Progenitor cell of endocrine pancreas (in vitro differentiated cells): Measurements from ENCODE around the gene PPFIA3. TPM values are rescaled to one million over a fixed set of nuclear protein-coding genes. Genes with fewer than 3 reads are reported as not detected.
A peak's percentile ranks its signal among the peaks of the same experiment; 100 is the strongest.
"Not testable (repeated sequence)": the region's sequence is repeated elsewhere in the genome, so short reads cannot be mapped to it uniquely, and the experiment has no call there.

Experiments
- DNase-seq: peaks from one replicate; pipeline ENCODE4 v3.0.0; 2021; ENCODE audit warnings: low spot score; ENCODE audit not compliant: unreplicated experiment
- H3K27ac Mint-ChIP-seq: 2 replicates; pipeline ENCODE4 v1.8.0; 2021; ENCODE audit warnings: mild to moderate bottlenecking, moderate library complexity, mixed read lengths
- H3K27me3 Mint-ChIP-seq: 2 replicates; pipeline ENCODE4 v1.8.0; 2021; ENCODE audit warnings: mixed read lengths
- H3K36me3 Mint-ChIP-seq: 2 replicates; pipeline ENCODE4 v1.8.0; 2022; ENCODE audit warnings: mixed read lengths; ENCODE audit not compliant: insufficient read depth
- H3K4me1 Mint-ChIP-seq: 2 replicates; pipeline ENCODE4 v1.8.0; 2021; ENCODE audit warnings: low read depth, mixed read lengths
- H3K4me3 Mint-ChIP-seq: 2 replicates; pipeline ENCODE4 v1.8.0; 2021; ENCODE audit warnings: low read depth, mild to moderate bottlenecking, moderate library complexity, mixed read lengths
- H3K9me3 Mint-ChIP-seq: 2 replicates; pipeline ENCODE4 v1.8.0; 2021; ENCODE audit warnings: low read depth, mixed read lengths
- total RNA-seq: library from RNA; stranded (reverse); gene quantifications from 2 replicates; pipeline ENCODE4 v1.2.1, GENCODE V29; 2021
- TF ChIP-seq, protein P1 (sequence below): fragments of 200-600 bp; sonication (generic); IDR thresholded peaks from one replicate; pipeline ENCODE4 v1.5.0; 2021; ENCODE audit warnings: antibody characterized with exemption, mild to moderate bottlenecking; ENCODE audit not compliant: unreplicated experiment

Gene PPFIA3
- total RNA-seq, 1 donor from 2014 or later, result 6.7 TPM

DNA sequence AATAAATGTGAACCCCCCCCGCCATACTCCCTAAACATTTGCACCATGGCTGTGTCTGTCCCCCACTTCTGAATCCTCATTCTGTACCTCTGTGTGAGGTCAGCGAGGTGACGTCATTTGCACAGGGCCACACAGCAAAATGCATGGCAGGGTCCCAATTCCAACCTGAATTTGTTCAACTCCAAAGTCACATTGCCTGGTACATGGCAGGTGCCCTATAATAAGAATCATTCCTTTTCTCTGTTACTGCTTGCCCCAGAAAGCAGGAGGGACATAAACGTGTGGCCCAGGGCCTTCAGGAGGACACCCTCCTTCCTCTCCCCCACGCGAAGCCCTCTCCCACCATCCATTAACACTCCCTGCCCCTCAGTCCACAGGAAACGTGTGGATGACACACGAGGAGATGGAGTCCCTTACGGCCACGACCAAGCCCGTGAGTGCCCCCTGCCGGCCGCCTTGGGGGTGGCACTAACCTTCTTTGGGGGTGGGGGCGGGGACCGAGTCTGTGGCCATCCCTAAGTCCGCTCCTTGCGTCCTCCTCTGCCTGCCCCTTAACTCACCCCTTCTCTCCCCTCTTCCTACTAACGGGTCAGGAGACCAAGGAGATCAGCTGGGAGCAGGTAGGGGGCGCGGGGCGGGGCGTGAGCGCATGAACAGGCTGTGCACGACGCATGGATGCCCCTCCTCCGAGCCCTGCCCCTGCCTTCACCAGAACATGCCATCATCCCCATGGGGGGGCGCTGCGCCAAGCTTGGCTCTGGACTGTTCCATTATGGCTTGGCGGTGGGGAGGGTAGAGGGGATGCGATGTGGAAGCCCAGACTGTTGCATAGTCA, 26.4 kb downstream of the PPFIA3 start:
- DNase-seq, result peak; percentile 73
- Mint-ChIP-seq H3K27me3 (peaks cover 33% of the 10 kb centered on the region), H3K9me3 (no peaks in the 10 kb centered on the region), H3K4me3 (peak overlapping the region; percentile 45), H3K4me1 (peaks cover 14% of the 10 kb centered on the region), H3K27ac (no peak overlapping the region), H3K36me3 (no peaks in the 10 kb centered on the region)
- TF ChIP-seq, protein P1, sequence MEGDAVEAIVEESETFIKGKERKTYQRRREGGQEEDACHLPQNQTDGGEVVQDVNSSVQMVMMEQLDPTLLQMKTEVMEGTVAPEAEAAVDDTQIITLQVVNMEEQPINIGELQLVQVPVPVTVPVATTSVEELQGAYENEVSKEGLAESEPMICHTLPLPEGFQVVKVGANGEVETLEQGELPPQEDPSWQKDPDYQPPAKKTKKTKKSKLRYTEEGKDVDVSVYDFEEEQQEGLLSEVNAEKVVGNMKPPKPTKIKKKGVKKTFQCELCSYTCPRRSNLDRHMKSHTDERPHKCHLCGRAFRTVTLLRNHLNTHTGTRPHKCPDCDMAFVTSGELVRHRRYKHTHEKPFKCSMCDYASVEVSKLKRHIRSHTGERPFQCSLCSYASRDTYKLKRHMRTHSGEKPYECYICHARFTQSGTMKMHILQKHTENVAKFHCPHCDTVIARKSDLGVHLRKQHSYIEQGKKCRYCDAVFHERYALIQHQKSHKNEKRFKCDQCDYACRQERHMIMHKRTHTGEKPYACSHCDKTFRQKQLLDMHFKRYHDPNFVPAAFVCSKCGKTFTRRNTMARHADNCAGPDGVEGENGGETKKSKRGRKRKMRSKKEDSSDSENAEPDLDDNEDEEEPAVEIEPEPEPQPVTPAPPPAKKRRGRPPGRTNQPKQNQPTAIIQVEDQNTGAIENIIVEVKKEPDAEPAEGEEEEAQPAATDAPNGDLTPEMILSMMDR, result peak; percentile 85

DNA sequence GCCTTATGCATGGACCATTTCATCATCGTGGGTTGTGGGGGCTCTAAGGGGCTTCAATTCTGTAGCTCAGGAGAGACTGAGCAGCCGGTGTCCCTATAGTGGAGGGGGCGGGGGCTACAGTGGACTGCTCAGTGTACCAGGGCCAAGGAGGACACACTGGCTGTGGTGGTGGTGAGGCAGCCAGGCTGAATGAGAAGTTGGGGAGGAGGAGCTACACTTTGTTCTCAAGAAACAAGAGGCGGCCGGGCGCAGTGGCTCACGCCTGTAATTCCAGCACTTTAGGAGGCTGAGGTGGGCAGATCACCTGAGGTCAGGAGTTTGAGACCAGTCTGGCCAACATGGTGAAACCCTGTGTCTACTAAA, 27.0 kb downstream of the PPFIA3 start:
- not testable (repeated sequence) for DNase-seq, H3K9me3 Mint-ChIP-seq, H3K36me3 Mint-ChIP-seq, H3K27ac Mint-ChIP-seq
- Mint-ChIP-seq H3K4me3 (peak overlapping the region; percentile 45), H3K4me1 (peaks cover 14% of the 10 kb centered on the region), H3K27me3 (peaks cover 31% of the 10 kb centered on the region)

DNA sequence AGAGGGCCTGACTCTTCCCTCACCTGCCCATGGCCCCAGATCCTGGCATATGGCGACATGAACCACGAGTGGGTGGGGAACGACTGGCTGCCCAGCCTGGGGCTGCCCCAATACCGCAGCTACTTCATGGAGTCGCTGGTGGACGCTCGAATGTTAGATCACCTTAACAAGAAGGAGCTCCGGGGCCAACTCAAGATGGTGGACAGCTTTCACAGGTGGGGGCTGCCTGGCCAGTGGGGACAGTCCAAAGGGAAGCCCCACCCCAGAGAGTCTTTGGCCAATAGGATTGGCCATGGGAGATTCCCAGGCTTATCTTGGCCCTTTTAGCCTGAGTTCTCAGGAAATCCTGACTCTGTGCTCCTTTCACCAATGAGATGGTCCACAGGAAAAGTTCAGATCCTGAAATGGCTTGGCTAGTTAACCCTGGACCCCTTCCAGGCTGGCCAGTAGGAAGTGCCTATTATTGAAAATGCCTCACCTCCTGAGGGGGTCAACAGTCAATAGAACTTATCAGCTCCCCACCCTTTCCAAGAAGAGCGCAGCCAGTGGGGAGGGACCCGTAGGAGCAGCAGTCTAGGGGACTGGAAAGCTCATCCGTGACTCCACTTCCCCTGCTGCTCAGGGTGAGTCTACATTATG, 28.8 kb downstream of the PPFIA3 start:
- Mint-ChIP-seq H3K9me3 (no peaks in the 10 kb centered on the region), H3K27ac (peak overlapping the region; percentile 96), H3K4me3 (peak overlapping the region; percentile 85), H3K4me1 (peaks cover 7% of the 10 kb centered on the region), H3K27me3 (peaks cover 28% of the 10 kb centered on the region), H3K36me3 (no peaks in the 10 kb centered on the region)
- no peak for DNase-seq
- TF ChIP-seq, protein P1, result no peak

DNA sequence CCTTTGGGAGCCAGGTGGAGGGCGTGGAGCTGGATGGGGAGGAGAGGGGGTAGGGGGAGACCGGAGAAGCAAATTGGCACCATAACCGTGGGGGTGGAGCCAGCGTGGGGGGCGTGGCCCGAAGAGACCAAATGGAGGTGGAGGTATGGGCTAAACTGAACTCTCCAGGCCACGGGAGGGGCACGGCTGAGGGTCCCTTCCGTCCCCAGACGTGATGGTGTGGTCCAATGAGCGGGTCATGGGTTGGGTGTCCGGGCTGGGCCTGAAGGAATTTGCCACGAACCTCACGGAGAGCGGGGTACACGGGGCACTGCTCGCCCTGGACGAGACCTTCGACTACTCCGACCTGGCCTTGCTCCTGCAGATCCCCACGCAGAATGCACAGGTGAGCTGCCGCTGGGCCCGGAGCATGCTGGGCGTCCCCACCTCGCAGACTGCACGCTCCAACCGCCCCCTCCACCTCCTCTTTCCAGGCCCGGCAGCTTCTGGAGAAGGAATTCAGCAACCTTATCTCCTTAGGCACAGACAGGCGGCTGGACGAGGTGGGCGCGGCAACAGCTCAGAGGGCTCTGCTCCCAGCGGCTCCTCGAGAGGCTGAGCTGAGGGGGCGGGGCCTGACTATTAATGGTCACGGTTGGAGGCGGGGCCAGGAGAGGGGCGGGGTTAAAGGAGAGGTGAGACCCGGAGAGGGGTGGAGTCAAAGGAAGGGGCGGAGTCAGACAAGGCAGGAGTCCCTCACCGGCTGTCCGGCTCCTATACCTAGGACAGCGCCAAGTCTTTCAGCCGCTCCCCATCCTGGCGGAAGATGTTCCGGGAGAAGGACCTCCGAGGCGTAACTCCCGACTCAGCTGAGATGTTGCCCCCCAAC, 29.7 kb downstream of the PPFIA3 start:
- Mint-ChIP-seq H3K4me1 (peaks cover 7% of the 10 kb centered on the region), H3K4me3 (peak overlapping the region; percentile 85), H3K27ac (peak overlapping the region; percentile 96), H3K36me3 (no peaks in the 10 kb centered on the region), H3K9me3 (no peaks in the 10 kb centered on the region), H3K27me3 (peaks cover 34% of the 10 kb centered on the region)
- TF ChIP-seq, protein P1, result no peak
- DNase-seq, result peak; percentile 100

DNA sequence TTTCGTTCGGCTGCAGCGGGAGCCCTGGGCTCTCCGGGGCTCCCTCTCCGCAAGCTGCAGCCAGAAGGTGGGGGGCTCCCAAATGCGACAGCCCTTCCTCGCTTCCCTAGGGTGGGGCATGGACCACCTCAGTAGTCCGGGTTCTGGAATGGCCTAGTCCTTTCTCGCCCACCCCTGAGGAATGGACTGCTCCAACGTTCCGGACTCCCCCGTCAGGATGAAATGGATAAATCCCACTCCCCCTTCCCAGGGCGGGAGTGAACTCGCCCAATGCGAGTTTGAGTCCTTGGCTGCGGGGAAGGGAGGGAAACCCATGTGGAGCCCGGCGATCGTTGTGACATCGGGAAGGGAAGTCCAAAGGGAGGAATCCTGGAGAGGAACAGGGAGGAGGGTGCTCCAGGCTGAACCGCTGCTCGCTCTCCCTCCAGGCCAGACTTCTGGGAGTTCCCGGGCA, 30.3 kb downstream of the PPFIA3 start:
- H3K27ac Mint-ChIP-seq, result peak overlapping the region; percentile 96
- peaks cover 41% of the 10 kb centered on the region for H3K27me3 Mint-ChIP-seq
- H3K9me3 Mint-ChIP-seq, result peaks cover 6% of the 10 kb centered on the region
- H3K36me3 Mint-ChIP-seq, result no peaks in the 10 kb centered on the region
- TF ChIP-seq, protein P1, result no peak
- peak; percentile 65 for DNase-seq
- peaks cover 7% of the 10 kb centered on the region for H3K4me1 Mint-ChIP-seq
- H3K4me3 Mint-ChIP-seq, result peak overlapping the region; percentile 85
